T47D (cell line): Measurements from ENCODE around the gene HERPUD1.
"Not testable (repeated sequence)": the region's sequence is repeated elsewhere in the genome, so short reads cannot be mapped to it uniquely, and the experiment has no call there.

Experiments used
- DNase-seq, 2 experiments: peaks; one replicate each; pipeline versions ENCODE4 v3.0.0 to v3.0.0-alpha.2; 2011 to 2012; ENCODE audit warnings: low read depth in 1 of 2, low spot score in 1 of 2
- JUND ChIP-seq: IDR thresholded peaks from 2 replicates; pipeline ENCODE4 v1.6.1; 2012; ENCODE audit warnings: low read depth
- in situ Hi-C: cut with HindIII; loops from 2 replicates; pipeline ENCODE4 v1.10.0; 2016; ENCODE audit warnings: low sequenced_read_pairs, low pct_unique_long_range_greater_than_20kb

HERPUD1 gene

DNA sequence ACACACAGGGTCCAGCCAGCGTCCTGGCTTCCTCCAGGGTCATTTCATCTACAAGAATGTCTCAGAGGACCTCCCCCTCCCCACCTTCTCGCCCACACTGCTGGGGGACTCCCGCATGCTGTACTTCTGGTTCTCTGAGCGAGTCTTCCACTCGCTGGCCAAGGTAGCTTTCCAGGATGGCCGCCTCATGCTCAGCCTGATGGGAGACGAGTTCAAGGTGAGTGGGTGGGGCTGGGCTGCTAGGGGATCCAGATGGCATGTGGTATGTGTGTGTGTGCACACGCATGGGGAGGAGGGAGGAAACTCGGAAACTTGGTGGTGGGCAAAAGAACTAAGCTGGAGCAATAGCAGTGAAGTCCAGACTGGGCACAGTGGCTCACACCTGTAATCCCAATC, 41.4 kb downstream of the HERPUD1 start:
- TF ChIP-seq JUND, result no peak
- in situ Hi-C loops, result no loop called here
- DNase-seq, result no peak

DNA sequence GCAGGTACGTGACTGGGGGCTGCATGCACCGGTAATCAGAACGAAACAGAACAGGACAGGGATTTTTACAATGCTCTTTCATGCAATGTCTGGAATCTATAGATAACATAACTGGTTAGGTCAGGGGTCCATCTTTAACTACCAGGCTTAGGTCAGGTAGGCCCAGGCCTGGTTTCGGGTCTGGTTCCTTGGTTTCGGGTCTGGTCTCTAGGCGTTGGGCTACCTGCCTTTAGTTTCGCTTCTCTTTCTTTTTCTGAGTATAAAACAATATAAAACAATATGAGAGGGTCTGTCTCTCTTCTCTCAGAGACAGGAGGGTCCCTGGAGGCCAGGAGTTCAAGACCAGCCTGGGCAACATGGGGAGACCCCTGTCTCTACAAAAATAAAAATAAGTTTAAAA, 42.0 kb downstream of the HERPUD1 start:
- DNase-seq, in situ Hi-C loops: not testable (repeated sequence)

- in situ Hi-C loops, result no loop called here
- DNase-seq, result no peak
- no peak for TF ChIP-seq JUND
These were observed 42.8 kb downstream of the HERPUD1 start for GRCh38 chr16:56974549-56975300.

GRCh38 chr16:56975714-56976113, 43.8 kb downstream of the HERPUD1 start:
- in situ Hi-C loops, result no loop called here
- DNase-seq, result no peak
- no peak for TF ChIP-seq JUND

DNA sequence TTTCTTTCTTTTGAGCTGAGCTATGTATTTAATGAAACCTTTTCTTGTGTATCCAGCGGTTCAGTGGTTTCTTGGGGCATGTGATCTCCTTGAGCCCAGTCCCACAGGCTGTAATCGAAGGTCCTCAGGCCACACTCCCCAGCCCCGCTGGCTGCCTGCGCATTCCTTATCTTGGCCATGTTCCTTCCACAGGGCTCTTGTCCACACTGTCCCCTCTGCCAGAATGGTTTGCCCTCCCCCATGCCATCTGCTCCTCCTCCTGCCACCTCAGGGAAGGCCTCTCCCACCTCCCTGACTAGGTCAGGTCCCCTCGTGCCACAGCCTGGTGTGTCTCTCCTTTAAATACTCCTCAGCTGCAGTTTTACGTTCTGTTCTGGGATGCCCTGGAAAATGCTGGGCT, 45.3 kb downstream of the HERPUD1 start:
- no peak for TF ChIP-seq JUND
- DNase-seq, result no peak
- in situ Hi-C loops, result no loop called here

GRCh38 chr16:56977823-56978430, 46.0 kb downstream of the HERPUD1 start:
- TF ChIP-seq JUND, result no peak
- no peak for DNase-seq
- in situ Hi-C loops, result no loop called here

- in situ Hi-C loops, result no loop called here
- no peak for TF ChIP-seq JUND
- DNase-seq, result no peak
These were observed 48.2 kb downstream of the HERPUD1 start for GRCh38 chr16:56980201-56980535.

- TF ChIP-seq JUND, result no peak
- DNase-seq, result no peak
- in situ Hi-C loops, result no loop called here
These were observed 49.1 kb downstream of the HERPUD1 start for GRCh38 chr16:56980792-56981724.

GRCh38 chr16:56981729-56982271, 49.9 kb downstream of the HERPUD1 start:
- no peak for DNase-seq
- no peak for TF ChIP-seq JUND
- in situ Hi-C loops, result no loop called here

DNA sequence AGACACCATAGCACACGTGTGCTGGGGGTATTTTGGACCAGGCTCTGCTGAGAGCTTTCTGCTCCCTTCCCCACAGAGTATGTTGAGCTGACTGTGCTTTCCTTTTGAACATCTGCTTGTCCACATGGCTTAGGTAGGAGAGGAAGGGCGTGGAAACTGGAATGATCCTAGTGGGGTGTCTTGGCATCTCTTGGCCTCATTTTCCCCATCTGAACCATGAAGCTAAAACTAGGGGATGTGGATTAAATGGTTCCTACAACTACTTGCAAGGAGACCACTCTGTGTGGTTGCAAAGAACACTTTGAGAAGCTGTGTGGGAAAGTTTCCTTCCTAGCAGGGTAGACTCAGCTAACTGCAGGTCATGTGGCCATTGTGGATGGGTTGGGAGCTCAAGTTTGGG, 50.8 kb downstream of the HERPUD1 start:
- no peak for TF ChIP-seq JUND
- in situ Hi-C loops, result no loop called here
- DNase-seq, result no peak

GRCh38 chr16:56983211-56983751, 51.3 kb downstream of the HERPUD1 start:
- no peak for DNase-seq
- in situ Hi-C loops, result no loop called here
- TF ChIP-seq JUND, result no peak

DNA sequence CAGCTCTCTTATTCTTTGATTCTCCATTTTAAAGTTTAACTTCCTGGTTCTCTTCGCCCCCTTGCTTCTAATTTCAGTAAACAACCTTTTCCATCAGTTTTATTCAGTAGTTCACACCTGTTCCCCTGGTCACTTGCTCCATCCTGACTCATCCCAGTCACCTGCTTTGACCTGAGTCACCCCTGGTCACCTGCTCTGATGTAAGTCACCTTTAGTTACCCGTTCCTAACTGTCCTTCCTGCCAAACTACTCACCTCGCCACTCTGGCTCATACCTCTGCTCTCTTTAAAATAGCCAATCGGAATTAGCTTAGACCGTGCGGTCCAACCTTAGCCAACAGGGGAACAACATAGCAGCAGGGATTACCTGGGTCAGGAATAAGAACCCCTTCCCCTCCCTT, 52.7 kb downstream of the HERPUD1 start:
- DNase-seq, result no peak
- TF ChIP-seq JUND, result no peak
- in situ Hi-C loops, result no loop called here
